DLD1 (cell line): ENCODE measurements around the gene RELCH.

Source experiments
- in situ Hi-C: cut with HindIII; loops from 2 replicates; pipeline ENCODE4 v1.10.0; 2017; ENCODE audit warnings: low sequenced_read_pairs

RELCH gene

DNA sequence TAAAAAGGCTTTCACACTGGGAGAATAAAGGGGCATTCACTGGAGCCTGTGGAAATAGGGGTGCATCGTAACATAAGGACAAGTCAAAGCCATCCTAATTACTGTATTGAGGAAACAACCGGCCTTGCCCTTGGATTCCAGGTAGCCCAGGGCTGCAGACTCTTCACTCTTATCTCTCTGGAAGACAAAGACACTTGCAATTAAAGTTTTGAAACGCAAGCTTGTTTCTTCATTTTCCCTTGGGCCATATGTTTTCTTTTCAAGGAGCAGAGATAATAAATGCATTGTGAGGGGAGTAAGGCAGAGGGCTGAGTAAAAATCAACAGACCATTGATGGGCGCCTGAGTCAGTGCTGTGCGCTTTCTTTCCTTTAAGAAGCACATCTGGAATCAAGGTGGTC, 149.6 kb downstream of the RELCH start:
- in situ Hi-C loops, result no loop called here

- in situ Hi-C loops, result no loop called here
Observed at GRCh38 chr18:62337336-62337735, 150.3 kb downstream of the RELCH start.

GRCh38 chr18:62338446-62339105, 151.5 kb downstream of the RELCH start:
- in situ Hi-C loops, result no loop called here

GRCh38 chr18:62339106-62339988, 152.3 kb downstream of the RELCH start:
- in situ Hi-C loops, result no loop called here

DNA sequence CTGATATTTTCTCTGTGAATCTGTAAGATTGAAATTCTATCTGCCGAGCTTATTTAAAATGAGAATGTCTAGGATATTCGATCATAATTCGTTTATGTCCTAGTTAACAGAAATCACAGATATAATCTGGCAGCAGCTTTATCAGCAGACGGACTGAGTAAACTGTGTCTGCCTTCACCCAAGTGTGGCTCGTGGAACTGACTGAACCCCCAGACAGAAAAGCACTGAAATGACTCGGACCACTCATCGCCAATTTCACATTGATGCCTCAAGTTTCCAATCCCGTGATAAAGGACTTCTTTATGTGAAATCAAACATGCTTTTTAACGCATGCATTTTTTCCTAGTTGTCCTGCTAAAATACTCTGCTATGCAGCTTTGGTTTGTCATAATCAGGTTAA, 153.9 kb downstream of the RELCH start:
- in situ Hi-C loops, result no loop called here

GRCh38 chr18:62341473-62341872, 154.4 kb downstream of the RELCH start:
- in situ Hi-C loops, result no loop called here

- in situ Hi-C loops, result no loop called here
Observed at GRCh38 chr18:62342884-62343283, 155.8 kb downstream of the RELCH start.

- in situ Hi-C loops, result no loop called here
Observed at GRCh38 chr18:62343316-62343715, 156.3 kb downstream of the RELCH start.

DNA sequence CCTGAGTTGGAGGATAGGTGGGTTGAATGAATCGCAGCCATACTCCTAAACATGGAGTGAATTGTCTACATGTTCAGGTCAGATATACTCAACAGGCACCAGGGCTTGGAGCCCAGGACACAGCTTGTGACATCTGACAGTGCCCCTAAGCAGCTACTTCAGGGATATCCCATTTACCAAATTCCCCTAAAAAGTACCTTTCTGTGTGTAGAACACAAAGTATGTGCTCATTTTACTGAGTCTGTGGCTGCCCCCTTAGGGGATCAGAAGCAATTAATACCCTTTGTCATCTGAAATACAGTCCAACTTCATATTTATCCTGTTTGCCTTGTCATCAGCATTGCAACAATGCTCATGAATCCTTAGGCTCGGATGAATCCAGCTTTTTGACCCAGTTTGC, 158.9 kb downstream of the RELCH start:
- in situ Hi-C loops, result no loop called here

DNA sequence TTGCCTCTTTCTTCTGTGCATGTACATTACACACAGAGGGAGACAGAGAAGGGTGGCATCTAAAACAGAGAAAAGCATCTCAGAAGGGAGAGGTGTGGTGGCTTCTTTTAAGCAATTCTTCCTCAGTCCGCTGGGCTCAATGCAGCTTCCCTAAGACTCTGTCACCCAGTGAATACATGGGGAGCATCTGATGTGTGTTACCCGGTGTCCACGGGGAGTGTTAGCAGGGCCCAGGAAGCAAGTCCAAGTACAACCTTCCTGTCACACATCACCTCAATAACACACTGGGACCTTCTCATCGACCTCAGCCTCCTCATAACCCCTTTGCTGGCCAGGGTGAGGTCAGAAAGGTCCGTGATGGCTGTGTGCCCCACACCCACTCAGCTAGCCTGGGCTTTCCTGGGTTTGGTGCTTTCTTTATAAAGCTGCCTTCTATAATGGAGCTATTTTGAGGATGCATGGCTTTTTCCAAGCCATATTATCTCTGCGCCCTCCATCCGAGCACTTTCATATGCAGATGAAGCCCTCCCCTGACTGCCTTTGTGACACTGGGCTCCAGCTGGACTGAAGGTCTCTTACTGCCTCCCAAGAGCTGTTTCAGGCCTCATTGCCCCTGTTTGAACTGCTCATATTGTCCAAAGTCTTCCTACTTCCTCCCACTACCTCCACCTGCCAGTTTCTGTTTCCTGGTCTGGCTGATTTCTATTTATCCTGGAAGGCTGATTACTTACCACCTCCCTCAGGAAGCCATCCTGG, 159.5 kb downstream of the RELCH start:
- in situ Hi-C loops, result no loop called here

- in situ Hi-C loops, result no loop called here
Observed at GRCh38 chr18:62347089-62347506, 160.0 kb downstream of the RELCH start.

DNA sequence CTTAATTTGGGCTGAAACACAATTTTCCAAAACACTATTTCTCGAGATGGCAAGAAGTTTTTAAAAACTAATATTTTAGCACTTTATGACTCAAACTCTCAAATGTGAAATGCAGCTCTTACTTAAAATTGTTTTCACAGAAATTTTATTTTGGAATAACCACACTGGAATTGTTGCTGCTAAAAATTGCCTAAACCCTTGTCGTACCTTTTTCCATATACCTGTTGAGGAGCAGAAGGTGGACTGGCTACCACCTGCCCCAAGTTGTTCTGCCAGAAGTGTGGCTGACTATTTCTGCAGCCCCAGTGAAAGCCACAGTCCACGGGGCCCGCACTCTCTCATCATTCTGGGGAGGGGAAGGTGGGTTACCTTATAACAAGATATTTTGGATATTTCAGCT, 161.4 kb downstream of the RELCH start:
- in situ Hi-C loops, result no loop called here

DNA sequence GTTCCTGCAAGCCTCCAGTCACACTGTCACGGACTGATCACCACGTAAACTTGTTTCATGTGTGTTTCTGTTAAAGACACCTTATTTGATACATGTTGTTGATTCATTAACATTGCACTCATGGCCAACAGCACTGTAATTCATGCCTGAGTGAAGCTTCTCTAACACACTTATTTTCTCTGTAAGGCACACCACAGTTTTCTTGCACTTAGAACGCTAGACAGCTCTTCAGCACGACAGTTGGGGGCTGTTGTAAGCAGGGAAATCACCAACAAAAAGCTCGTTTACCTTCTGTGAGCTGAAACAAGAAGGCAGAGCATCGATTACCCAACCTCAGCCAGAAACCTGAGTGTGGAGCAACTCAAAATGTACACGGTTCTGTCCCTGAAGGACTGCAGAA, 166.1 kb downstream of the RELCH start:
- in situ Hi-C loops, result no loop called here

- in situ Hi-C loops, result no loop called here
Observed at GRCh38 chr18:62354151-62354550, 167.1 kb downstream of the RELCH start.

DNA sequence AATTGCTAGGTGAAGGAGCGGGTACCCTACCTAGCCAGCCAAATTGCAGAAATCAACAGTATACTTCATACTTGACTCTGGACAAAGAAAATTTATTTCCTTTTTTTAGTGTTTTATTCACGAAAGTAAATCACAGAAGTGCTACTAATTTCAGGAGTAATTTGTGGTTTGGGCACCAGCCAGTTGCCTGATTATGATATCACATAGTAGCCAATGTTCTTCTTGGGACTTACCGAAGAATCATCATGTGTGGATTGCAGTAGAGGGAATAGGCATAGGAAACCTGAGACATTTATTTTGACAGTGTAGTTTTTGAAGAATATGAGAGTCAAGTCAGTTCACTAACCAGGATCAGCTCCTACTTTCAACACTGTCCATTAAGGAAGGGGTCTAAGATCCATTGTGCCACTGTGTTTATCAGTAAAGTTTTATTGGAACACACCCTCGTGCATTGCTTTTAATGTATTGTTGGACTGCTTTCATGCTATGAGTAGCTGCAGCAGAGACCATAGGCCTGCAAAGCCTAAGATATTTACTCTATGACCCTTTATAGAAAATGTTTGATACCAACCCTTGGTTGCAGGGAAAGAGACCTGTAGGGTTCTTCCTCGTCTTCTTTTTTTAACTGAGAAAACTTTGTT, 170.1 kb downstream of the RELCH start:
- in situ Hi-C loops, result no loop called here
